ENCODE measurements around the gene SLC38A2. TPM values are rescaled to one million over a fixed set of nuclear protein-coding genes. Genes with fewer than 3 reads are reported as not detected.

The SLC38A2 gene
- total RNA-seq, 2 donors from 2014 or later, result 98.5 to 158 TPM

DNA sequence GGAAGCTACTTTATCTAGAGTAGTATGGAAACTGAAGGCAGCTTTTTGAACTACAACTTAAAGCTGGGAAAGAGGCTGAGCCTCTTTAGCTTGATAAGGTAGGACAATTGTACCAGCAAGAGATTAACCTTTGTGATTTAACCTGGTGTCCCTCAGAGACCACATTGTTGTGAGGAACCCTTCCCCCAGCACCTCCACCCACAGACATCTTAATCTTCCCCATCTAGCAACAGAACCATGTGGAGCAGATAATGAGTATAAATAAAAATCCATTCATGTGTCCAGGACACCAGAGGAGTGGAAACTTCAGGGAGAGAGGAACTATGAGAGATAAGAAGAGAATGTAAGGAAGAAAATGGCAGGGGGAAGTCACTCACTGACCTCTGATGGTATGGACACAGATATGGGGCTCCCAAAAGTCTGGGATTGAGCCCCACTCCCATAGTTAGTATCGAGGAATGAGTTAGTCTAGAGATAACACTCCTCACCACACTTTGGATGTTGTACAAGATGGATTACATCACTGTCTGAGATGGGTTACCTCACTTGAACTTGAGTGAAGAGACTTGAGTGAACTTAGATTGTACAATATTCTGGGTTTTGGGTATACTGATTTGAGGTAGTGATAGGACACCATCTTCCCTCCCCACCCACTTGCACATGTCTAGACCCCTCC is 33.9 kb upstream of the SLC38A2 start:
- no peak for DNase-seq
- H3K27me3 ChIP-seq, result no peaks in the 10 kb centered on the region
- peaks cover 18% of the 10 kb centered on the region for H3K4me1 ChIP-seq
- no peak overlapping the region for H3K27ac ChIP-seq
- no peaks in the 10 kb centered on the region for H3K9me3 ChIP-seq
- H3K4me3 ChIP-seq, result no peak overlapping the region
- TF ChIP-seq, protein P1, sequence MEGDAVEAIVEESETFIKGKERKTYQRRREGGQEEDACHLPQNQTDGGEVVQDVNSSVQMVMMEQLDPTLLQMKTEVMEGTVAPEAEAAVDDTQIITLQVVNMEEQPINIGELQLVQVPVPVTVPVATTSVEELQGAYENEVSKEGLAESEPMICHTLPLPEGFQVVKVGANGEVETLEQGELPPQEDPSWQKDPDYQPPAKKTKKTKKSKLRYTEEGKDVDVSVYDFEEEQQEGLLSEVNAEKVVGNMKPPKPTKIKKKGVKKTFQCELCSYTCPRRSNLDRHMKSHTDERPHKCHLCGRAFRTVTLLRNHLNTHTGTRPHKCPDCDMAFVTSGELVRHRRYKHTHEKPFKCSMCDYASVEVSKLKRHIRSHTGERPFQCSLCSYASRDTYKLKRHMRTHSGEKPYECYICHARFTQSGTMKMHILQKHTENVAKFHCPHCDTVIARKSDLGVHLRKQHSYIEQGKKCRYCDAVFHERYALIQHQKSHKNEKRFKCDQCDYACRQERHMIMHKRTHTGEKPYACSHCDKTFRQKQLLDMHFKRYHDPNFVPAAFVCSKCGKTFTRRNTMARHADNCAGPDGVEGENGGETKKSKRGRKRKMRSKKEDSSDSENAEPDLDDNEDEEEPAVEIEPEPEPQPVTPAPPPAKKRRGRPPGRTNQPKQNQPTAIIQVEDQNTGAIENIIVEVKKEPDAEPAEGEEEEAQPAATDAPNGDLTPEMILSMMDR (IDR thresholded peaks at IDR 0.05), result no peak
- intact Hi-C loops (cut with DNase I), result no loop called here
- H3K9ac ChIP-seq (ENCODE audit: low read depth in 2 of 2, low read length in 2 of 2), result no peak overlapping the region
- H3K36me3 ChIP-seq, result no peaks in the 10 kb centered on the region

DNA sequence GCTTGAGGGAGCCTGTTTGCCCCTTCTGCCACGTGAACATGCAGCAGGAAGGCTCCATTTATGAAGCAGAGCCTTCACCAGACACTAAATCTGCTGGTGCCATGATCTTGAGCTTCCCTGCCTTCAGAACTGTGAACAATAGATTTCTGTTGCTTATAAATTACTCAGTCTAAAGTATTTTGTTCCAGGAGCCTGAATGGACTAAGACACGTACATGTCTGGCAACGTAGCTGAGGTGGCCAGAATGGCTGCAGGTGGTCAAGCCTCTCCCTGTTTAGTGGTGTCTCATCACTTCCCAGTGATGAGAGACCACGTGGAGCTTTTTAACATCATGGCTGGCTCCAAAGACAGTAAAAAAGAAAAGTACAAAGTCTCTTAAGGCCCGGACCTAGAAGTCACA is 32.2 kb upstream of the SLC38A2 start:
- no peak for DNase-seq
- no peak overlapping the region for H3K27ac ChIP-seq
- no peaks in the 10 kb centered on the region for H3K27me3 ChIP-seq
- TF ChIP-seq, protein P1 (IDR thresholded peaks at IDR 0.05), result no peak
- intact Hi-C loops (cut with DNase I), result no loop called here
- H3K4me1 ChIP-seq, result peaks cover 18% of the 10 kb centered on the region
- H3K9ac ChIP-seq (ENCODE audit: low read depth in 2 of 2, low read length in 2 of 2), result no peak overlapping the region
- H3K9me3 ChIP-seq, result no peaks in the 10 kb centered on the region
- H3K4me3 ChIP-seq, result no peak overlapping the region
- no peaks in the 10 kb centered on the region for H3K36me3 ChIP-seq

DNA sequence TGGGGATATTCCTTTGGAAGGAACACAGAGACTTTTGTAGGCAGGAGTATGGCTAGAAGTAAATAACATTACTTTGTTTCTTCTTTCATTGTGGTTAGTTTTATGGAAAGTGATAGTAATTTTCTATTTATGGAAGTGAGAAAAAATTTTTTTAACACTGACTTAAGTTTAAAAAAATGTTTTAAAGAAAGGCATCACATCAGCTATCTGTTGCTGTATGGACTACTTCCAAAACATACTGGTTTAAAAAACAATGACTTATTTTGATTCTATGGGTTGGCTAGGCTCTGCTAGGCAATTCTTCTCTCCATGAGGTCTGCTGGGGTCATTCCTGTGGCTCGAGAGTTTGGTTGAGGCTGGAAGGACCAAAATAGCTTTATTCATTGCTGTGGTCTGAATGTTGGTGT is 31.7 kb upstream of the SLC38A2 start:
- peaks cover 18% of the 10 kb centered on the region for H3K4me1 ChIP-seq

DNA sequence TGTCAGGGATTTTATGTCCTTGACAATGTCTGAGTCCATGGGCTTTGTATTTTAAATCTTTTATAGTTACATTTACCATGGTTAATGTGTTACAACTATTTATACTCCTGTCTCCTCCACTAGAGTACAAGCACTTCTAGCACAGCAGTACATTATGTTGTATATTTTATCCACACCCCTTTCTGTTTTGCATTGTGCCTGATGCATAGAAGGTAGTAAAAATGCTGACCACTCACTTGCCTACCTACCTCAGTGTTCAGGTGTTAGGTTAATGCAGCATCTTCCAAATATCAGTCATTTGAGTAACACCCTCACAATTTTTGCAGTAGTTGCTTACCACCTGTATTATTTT is 31.1 kb upstream of the SLC38A2 start:
- peaks cover 18% of the 10 kb centered on the region for H3K4me1 ChIP-seq

More for the DNA sequence above, 31.7 kb upstream of the SLC38A2 start:
- Histone ChIP-seq H3K4me3 (no peak overlapping the region), H3K9ac (ENCODE audit: low read depth in 2 of 2, low read length in 2 of 2) (no peak overlapping the region), H3K36me3 (no peaks in the 10 kb centered on the region), H3K27me3 (no peaks in the 10 kb centered on the region), H3K27ac (peak overlapping the region; percentile 78), H3K9me3 (no peaks in the 10 kb centered on the region)
- no peak for DNase-seq
- TF ChIP-seq, protein P1 (IDR thresholded peaks at IDR 0.05), result no peak
- intact Hi-C loops (cut with DNase I), result no loop called here

DNA sequence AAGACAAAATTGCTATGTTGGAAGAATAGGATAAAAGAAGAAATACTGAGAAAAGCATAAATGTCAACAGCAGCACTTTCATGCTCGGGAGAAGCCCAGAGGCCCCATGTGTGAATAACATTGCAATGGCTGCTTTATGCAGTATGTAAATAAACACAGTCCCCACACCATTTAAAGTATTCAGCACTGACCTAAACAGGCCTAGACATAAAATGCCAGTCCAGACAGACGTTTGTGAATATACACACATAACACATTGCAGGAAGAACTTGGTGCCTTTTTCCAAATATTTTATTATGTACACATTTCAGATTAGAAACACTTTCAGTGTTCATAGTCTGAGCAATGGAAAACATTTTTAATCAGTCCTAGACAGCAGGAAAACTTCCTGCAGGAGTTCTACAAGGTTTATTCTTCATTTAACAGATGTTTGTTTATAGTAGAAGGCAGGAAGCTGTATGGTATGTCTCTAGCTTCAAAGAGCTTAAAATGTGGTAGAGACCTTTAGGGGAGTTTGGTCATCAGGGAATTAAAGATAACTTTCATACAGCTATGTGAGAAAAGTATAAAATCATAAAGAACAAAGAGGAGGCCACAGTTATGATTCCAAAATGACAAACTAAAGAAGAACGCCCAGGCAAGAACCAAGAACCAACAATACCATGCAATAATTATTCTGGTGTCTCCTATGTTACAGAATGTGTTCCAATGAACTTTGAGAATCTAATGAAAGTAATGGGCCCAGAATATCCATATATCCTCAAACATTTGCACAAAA is 30.6 kb upstream of the SLC38A2 start:
- TF ChIP-seq, protein P1 (IDR thresholded peaks at IDR 0.05), result no peak
- no peak overlapping the region for H3K4me3 ChIP-seq
- no peaks in the 10 kb centered on the region for H3K9me3 ChIP-seq
- intact Hi-C loops (cut with DNase I), result no loop called here
- no peaks in the 10 kb centered on the region for H3K36me3 ChIP-seq
- H3K27ac ChIP-seq, result peak overlapping the region; percentile 78
- H3K4me1 ChIP-seq, result peaks cover 18% of the 10 kb centered on the region
- no peaks in the 10 kb centered on the region for H3K27me3 ChIP-seq
- H3K9ac ChIP-seq (ENCODE audit: low read depth in 2 of 2, low read length in 2 of 2), result peak overlapping the region in 1 of 2 donors; percentile 46
- no peak for DNase-seq

More for the DNA sequence above, 31.1 kb upstream of the SLC38A2 start:
- peak overlapping the region; percentile 78 for H3K27ac ChIP-seq
- no peaks in the 10 kb centered on the region for H3K36me3 ChIP-seq
- H3K9me3 ChIP-seq, result no peaks in the 10 kb centered on the region
- TF ChIP-seq, protein P1 (IDR thresholded peaks at IDR 0.05), result no peak
- H3K4me3 ChIP-seq, result no peak overlapping the region
- no peak overlapping the region for H3K9ac ChIP-seq (ENCODE audit: low read depth in 2 of 2, low read length in 2 of 2)
- H3K27me3 ChIP-seq, result no peaks in the 10 kb centered on the region
- intact Hi-C loops (cut with DNase I), result no loop called here
- no peak for DNase-seq

All from colonic mucosa (tissue), 4 donors.